NCI-H1092 (cell line): ENCODE results near the gene DENND2C.

ENCODE experiments used
- DNase-seq: peaks from one replicate; lab custom pipeline; 2025; lab: John Stamatoyannopoulos, UW

The DENND2C gene

GRCh38 chr1:114540821-114541220 lies 129.0 kb downstream of the DENND2C start:
- no peak for DNase-seq

- DNase-seq, result no peak
Measured at GRCh38 chr1:114540272-114540671, 129.6 kb downstream of the DENND2C start.

GRCh38 chr1:114536043-114536442 lies 133.8 kb downstream of the DENND2C start:
- no peak for DNase-seq

- DNase-seq, result no peak
Measured at GRCh38 chr1:114535401-114535800, 134.4 kb downstream of the DENND2C start.
